HG03520 (cell line): ENCODE measurements around the gene OR13C4.
"Not testable (repeated sequence)": the region's sequence is repeated elsewhere in the genome, so short reads cannot be mapped to it uniquely, and the experiment has no call there.

Experiments
- ATAC-seq: cut with Tn5 transposase; IDR thresholded peaks from one replicate; pipeline ENCODE4 v1.9.1; 2021; ENCODE audit warnings: mild to moderate bottlenecking, moderate library complexity; ENCODE audit not compliant: unreplicated experiment

Gene OR13C4

GRCh38 chr9:104527109-104527508, at the start of gene OR13C4:
Gene OR13C4 (minus strand): TSS chr9:104527209. CDS start chr9:104527209, 0 bp downstream.
- ATAC-seq, result no peak

- no peak for ATAC-seq
Measured at GRCh38 chr9:104575456-104575855, 48.4 kb upstream of the OR13C4 start.

- no peak for ATAC-seq
Measured at GRCh38 chr9:104572612-104573011, 45.6 kb upstream of the OR13C4 start.

- ATAC-seq, result no peak
Measured at GRCh38 chr9:104568868-104569267, 41.9 kb upstream of the OR13C4 start, which contains the start of gene OR13C8. Gene OR13C8 (plus strand): TSS chr9:104569168. CDS start chr9:104569168, 0 bp downstream.

- no peak for ATAC-seq
Measured at GRCh38 chr9:104564358-104564757, 37.3 kb upstream of the OR13C4 start.

- ATAC-seq, result peak; percentile 63
Measured at GRCh38 chr9:104556830-104557634, 30.0 kb upstream of the OR13C4 start.

- ATAC-seq, result no peak
Measured at GRCh38 chr9:104555521-104555920, 28.5 kb upstream of the OR13C4 start.

- ATAC-seq, result no peak
Measured at GRCh38 chr9:104553261-104553660, 26.3 kb upstream of the OR13C4 start.

- no peak for ATAC-seq
Measured at GRCh38 chr9:104544644-104545043, 17.6 kb upstream of the OR13C4 start.

- ATAC-seq, result no peak
Measured at GRCh38 chr9:104539275-104539674, 12.3 kb upstream of the OR13C4 start.

- no peak for ATAC-seq
Measured at GRCh38 chr9:104536756-104537155, 9.7 kb upstream of the OR13C4 start, which contains the start of gene OR13C3. Gene OR13C3 (minus strand): TSS chr9:104536856. CDS start chr9:104536723, 133 bp downstream.

GRCh38 chr9:104520241-104520640, 6.8 kb downstream of the OR13C4 start:
- not testable (repeated sequence) for ATAC-seq

- no peak for ATAC-seq
Measured at GRCh38 chr9:104514901-104515300, 12.1 kb downstream of the OR13C4 start.

GRCh38 chr9:104506565-104506964, 20.4 kb downstream of the OR13C4 start:
- ATAC-seq, result no peak

- ATAC-seq, result no peak
Measured at GRCh38 chr9:104503963-104504362, 23.0 kb downstream of the OR13C4 start, which contains the start of gene OR13F1. Gene OR13F1 (plus strand): TSS chr9:104504263. CDS start chr9:104504263, 0 bp downstream.

- ATAC-seq, result no peak
Measured at GRCh38 chr9:104503440-104503839, 23.6 kb downstream of the OR13C4 start.

- no peak for ATAC-seq
Measured at GRCh38 chr9:104494808-104495207, 32.2 kb downstream of the OR13C4 start.

- ATAC-seq, result no peak
Measured at GRCh38 chr9:104485014-104485413, 42.0 kb downstream of the OR13C4 start.

GRCh38 chr9:104482921-104483570, 44.0 kb downstream of the OR13C4 start:
- no peak for ATAC-seq
